ENCODE results near the gene SETD2.
A peak's percentile ranks its signal among the peaks of the same experiment; 100 is the strongest.

The SETD2 gene

DNA sequence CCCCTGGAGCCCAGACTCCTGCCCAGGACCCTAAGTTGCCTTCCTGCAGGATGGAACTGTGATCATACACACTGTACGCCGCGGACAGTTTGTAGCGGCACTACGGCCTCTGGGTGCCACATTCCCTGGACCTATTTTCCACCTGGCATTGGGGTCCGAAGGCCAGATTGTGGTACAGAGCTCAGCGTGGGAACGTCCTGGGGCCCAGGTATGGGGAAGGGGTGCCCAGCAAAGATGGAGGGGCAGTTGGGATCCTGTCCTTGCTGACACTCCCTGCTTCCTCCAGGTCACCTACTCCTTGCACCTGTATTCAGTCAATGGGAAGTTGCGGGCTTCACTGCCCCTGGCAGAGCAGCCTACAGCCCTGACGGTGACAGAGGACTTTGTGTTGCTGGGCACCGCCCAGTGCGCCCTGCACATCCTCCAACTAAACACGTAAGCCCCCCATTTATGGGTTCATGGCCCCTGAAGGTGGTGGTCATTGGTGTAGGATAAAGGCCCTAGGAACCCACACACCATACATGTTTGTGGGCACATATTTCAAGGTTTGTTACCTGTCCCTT, 155.6 kb downstream of the SETD2 start:
- DNase-seq = peak; percentile 3

DNA sequence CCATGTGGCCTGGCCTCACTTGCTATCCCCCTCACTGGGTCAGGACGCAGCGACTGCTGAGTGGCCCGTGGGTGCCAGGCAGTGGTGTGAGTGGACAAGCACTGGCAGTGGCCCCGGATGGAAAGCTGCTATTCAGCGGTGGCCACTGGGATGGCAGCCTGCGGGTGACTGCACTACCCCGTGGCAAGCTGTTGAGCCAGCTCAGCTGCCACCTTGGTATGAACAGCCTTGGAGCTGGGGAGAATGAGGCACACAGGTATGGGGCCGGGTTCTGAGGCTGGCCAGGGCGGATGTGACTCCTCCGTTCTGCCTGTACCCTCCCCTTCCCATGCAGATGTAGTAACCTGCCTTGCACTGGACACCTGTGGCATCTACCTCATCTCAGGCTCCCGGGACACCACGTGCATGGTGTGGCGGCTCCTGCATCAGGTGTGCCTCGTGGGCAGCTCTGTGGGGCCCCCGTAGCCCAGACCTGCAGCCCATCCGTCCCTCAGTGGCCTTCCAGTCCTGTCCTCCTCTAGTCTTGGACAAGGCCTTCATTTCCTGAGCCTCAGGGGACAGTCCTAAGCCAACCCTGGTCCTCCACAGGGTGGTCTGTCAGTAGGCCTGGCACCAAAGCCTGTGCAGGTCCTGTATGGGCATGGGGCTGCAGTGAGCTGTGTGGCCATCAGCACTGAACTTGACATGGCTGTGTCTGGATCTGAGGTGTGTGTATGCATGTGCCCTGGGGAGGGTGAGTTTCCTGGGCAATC, 156.3 kb downstream of the SETD2 start:
- peak; percentile 2 for DNase-seq

DNA sequence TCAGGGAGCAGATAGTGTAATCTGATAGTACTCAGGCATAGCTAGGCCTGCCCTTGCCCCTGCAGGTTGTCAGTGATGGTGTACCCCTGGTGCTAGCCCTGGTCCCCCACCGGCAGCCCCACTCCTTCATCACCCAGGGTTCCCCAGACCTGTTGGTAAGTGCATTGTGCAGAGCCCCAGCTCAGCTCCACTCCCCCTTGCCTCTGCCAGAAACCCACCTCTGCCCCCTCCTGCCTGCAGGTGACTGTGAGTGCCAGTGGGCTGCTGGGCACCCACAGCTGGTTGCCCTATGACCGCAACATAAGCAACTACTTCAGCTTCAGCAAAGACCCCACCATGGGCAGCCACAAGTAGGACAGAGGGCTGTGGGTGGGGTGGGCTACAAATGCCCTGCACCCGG, 156.9 kb downstream of the SETD2 start:
- DNase-seq = peak; percentile 3

DNA sequence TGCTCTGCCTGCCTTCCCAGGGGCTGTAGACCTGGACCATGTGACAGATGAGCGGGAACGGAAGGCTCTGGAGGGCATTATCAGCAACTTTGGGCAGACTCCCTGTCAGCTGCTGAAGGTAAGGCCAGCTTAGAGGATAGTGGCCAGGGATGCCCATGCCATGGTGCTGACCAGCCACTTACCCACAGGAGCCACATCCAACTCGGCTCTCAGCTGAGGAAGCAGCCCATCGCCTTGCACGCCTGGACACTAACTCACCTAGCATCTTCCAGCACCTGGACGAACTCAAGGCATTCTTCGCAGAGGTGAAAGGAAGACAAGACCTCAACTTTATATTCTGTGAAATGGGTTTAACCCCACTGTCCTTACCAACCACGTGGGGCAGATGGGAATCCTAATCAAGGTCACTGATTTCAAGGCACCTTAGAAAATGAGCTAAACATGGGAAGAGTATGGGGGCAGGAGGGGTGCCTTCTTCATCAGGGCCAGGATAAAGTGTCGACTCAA, 157.7 kb downstream of the SETD2 start:
- DNase-seq = peak; percentile 2

DNA sequence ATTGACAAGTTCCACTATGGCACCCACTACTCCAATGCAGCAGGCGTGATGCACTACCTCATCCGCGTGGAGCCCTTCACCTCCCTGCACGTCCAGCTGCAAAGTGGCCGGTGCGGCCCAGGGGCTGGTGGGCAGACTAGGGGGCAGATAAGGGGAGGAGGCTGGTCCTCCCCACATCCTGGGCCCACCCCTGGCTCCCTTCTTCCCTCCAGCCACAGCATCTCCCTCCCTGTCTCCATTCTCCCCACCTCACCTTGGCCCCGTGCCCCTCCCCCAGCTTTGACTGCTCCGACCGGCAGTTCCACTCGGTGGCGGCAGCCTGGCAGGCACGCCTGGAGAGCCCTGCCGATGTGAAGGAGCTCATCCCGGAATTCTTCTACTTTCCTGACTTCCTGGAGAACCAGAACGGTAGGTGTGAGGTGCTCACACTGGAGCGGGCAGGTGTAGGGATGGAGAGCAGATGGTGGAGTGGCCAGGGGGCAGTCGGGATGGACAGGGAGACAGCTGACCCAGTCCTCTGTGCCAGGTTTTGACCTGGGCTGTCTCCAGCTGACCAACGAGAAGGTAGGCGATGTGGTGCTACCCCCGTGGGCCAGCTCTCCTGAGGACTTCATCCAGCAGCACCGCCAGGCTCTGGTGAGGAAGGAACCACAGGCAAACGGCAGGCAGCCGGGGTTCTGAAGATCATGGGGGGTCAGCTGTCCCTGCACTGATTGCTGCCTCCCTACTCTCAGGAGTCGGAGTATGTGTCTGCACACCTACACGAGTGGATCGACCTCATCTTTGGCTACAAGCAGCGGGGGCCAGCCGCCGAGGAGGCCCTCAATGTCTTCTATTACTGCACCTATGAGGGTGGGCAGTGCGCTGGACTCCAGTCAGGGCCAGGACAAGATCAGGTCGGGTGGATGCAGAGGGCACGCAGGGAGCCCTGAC, 158.4 kb downstream of the SETD2 start:
- peak; percentile 4 for DNase-seq

DNA sequence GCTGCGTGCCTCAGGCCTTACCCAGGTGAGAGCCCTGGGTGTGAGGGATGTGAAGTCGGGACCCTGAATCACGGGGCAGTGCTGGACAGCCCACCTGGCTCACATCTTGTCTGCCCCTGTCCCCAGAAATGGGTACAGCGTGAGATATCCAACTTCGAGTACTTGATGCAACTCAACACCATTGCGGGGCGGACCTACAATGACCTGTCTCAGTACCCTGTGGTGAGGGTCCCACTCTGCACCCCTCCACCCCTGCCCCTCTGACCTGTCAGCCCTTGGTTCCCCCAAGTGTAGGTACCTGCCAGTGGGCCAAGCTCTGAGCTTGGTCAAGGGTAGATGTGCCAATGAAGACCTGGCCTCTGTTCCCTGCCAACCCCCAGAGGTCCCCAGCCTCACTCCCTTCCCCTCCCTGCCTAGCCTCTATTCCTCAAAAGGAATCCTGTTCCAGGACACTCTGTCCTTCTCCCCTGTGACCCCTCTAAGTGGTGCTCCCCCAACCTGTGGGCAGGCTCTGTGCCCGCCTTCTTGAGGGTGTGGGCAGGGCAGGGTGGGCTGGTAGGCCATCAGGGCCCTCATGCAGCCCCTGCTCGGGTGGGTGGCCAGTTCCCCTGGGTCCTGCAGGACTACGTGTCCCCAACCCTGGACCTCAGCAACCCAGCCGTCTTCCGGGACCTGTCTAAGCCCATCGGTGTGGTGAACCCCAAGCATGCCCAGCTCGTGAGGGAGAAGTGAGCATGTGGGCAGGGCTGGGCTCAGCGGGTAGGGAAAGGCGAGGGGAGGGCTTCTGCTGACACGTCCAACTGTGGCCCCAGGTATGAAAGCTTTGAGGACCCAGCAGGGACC, 159.3 kb downstream of the SETD2 start:
- DNase-seq = no peak

DNA sequence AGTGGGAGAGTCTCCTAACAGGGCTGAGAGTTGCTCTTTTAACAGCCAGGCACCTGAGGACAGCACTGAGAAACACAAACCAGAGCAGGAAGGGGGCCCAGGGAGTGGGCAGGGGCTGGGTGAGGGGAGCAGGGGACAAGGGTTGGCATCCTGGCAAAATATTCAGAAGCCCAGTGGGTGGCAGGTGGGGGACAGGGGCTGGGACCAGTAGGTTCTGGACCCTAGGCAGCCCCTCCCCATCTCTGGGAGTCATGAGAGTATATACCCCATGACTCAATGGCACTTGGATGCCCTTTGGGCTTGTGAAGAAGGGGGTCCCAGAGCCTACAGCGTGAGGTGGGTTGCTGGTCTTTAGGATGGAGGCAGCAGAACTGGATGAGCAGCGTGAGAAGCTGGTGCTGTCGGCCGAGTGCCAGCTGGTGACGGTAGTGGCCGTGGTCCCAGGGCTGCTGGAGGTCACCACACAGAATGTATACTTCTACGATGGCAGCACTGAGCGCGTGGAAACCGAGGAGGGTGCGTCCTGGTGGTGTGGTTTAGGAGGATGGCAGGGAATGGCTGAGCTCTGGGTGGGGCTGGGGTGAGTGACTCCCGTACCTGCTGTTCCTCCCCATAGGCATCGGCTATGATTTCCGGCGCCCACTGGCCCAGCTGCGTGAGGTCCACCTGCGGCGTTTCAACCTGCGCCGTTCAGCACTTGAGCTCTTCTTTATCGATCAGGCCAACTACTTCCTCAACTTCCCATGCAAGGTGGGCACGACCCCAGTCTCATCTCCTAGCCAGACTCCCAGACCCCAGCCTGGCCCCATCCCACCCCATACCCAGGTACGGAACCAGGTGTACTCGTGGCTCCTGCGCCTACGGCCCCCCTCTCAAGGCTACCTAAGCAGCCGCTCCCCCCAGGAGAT, 160.2 kb downstream of the SETD2 start:
- DNase-seq = no peak

DNA sequence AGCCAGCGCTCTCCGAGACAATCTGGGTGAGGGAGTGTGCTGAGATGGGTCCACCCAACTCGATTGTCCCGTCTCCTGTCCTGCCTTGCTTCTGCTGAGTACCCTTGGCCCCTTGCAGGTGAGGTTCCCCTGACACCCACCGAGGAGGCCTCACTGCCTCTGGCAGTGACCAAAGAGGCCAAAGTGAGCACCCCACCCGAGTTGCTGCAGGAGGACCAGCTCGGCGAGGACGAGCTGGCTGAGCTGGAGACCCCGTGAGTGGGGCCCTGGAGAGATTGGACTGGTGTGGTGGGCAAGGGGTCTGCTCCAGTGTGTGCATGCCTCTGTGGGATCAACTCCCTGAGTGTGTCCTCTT, 160.9 kb downstream of the SETD2 start:
- DNase-seq = no peak

DNA sequence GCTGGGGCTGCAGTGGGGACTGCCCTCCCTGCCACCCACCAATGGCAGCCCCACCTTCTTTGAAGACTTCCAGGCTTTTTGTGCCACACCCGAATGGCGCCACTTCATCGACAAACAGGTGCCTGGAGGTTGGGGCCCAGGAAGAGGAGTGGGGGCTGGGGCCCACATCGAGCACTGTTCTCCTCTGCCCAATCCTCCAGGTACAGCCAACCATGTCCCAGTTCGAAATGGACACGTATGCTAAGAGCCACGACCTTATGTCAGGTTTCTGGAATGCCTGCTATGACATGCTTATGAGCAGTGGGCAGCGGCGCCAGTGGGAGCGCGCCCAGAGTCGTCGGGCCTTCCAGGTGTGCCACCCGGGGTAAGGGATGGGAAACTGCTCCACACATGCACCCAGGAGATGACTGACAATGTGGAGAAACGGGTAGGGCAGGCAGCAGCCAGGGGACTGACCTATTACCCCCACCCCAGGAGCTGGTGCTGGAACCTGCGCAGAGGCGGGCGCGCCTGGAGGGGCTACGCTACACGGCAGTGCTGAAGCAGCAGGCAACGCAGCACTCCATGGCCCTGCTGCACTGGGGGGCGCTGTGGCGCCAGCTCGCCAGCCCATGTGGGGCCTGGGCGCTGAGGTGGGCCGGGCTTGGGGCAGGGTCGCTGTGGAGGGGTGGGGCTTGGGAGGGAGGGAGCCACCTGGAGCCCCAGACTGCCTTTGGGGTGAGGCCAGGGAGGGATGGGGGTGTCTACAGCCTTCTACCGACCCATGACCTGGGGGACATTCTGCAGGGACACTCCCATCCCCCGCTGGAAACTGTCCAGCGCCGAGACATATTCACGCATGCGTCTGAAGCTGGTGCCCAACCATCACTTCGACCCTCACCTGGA, 161.5 kb downstream of the SETD2 start:
- no peak for DNase-seq

DNA sequence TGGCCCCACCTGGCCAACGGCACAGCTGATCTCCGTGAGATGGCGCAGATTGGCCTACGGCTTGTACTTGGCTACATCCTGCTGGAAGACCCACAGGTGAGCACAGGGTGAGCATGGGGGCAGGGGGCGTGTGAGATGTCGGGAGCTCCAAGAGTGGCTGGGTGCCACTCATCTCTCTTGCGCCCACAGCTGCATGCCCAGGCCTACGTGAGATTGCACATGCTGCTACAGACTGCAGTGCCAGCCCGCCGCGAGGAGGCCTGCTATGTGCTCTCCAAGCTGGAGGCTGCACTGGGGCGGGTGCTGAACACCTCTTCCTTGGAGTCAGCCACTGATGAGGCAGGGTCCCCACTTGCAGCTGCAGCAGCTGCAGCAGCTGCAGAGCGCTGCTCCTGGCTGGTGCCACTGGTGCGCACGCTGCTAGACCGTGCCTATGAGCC, 162.2 kb downstream of the SETD2 start:
- no peak for DNase-seq

DNA sequence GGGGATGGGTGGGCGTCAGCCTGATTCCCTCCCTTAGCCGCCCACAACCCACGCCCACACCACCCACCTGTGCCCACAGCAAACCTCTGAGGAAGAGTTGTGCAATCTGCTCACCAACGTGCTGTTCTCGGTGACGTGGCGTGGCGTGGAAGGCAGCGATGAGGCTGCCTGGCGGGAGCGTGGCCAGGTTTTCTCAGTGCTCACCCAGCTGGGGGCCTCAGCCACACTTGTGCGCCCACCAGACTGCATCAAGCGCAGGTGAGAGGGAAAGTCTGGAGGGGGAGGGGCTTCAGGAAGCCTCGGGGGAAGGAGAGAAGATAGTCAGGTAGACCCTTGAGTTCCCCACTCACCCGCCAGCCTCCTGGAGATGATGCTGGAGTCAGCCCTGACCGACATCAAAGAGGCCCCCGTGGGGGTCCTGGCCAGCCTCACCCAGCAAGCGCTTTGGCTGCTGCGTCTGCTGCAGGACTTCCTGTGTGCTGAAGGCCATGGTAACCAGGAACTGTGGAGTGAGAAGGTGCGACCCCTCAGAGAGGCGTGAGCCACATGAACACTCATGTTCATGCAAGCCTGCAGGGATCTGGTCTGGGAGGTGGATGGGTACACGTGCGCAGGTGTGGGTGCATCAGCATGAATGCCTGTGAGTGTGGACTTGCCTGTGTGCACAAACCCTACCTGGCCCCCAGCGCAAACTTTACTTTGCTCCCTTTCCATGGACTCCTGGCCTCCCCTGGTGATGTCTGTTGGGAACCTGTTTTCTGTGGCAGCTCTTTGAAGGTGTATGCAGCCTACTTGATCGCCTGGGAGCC, 162.8 kb downstream of the SETD2 start:
- DNase-seq = no peak

DNA sequence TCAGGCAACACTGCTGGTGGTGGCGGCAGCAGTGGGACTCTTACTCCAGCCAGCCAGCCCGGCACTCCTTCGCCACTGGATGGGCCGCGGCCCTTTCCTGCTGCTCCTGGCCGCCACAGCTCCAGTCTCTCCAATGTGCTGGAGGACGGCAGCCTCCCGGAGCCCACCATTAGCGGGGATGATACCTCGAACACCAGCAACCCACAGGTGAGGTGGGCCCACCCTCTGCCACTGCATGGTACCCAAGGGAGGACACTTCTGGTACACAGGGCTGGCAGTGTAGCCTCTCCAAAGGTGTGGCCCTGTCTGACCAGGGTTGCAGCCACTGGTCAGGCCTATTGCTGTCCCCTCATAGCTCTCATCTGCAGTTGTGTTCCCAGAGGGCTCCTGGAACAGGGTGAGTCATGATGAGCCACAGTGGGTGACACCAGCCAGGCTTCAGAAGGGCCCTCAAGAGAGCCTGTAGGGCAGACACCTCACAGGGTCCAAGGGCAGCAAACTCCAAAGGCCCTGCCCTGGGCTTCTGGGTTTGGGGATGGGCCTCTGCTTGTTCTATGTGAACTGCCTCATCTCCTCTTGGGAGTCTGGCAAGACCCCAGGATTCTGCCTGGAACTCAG, 163.6 kb downstream of the SETD2 start:
- no peak for DNase-seq

DNA sequence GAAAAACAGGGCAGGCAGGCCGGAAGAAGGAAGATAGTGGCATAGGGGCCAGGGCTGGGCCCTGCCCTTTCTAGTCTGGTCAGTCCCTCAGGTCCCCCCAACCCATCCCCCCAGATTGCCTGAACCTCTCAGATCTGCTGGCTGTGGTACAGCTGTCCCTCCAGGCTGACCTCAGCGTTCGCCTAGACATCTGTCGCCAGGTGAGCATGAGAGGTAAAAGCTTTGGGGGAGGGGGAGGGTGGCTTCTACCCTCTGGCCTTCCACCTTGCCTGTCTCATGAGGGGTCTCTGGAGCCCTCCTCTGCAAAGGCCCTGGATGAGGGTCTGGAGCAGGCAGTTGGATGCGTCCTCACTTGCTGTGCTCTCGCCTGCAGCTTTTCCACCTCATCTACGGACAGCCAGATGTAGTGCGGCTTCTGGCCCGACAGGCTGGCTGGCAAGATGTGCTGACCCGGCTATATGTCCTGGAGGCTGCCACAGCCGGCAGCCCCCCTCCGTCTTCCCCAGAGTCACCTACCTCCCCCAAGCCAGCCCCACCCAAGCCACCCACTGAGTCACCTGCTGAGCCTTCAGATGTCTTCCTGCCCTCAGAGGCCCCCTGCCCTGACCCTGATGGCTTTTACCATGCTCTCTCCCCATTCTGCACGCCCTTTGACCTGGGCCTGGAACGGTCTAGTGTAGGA, 164.3 kb downstream of the SETD2 start:
- no peak for DNase-seq

DNA sequence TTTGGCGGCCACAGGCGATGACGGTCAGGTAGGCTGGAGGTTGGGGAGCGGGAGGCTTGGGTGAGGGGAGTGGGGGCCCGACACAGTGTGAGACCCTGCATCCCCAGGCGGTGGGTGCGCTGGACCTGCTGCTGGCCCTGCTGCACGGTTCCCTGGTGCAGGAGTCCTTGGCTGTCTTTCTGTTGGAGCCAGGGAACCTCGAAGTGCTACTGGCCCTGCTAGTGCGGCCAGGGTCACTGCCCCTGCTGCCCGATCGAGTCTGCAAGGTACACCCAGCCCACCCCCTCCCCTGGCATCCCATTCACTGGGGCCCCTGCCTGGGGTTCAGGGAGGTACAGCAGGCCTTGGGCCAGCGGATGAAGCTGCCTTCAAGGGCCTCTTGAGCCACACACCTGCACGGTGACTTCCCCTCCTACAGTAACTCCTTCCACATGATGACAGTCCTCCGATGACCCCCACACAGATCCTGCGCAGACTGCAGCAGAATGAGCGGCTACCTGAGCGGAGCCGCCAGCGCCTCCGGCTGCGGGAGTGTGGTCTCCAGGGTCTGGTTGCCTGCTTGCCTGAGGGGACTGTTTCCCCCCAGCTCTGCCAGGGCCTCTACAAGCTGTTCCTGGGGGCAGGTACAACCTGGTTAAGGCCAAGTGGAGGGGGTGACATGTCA, 164.9 kb downstream of the SETD2 start:
- DNase-seq = no peak

DNA sequence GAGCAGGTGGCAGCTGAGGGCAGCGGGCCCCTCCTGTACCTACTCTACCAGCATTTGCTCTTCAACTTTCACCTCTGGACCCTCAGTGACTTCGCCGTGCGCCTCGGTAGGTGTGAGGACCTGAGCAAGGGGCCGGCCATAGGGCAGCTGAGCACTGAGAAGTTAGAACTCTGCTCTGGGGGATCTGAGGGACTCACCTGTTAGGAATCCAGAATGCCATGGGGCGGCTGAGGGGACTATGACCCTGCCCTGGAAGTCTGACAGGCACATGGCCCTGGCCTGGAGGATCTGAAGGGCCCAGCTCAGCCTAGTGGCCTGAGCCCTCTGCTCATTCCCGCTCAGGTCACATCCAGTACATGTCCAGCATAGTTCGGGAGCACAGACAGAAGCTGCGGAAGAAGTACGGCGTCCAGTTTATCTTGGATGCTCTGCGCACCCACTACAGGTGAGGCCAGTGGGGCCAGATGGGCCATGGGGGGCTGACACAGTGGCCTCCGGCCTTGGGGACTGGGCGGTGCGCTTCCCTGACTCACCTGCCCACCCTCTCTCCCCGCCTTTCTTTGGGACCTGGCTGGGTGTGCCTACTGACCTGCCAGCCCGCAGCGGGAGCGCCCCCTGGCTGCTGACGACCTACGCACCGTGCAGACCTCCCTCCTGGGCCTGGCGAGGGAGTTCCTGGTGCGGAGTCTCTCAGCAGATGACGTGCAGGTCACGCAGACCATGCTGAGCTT, 165.6 kb downstream of the SETD2 start:
- peak; percentile 88 for DNase-seq

DNA sequence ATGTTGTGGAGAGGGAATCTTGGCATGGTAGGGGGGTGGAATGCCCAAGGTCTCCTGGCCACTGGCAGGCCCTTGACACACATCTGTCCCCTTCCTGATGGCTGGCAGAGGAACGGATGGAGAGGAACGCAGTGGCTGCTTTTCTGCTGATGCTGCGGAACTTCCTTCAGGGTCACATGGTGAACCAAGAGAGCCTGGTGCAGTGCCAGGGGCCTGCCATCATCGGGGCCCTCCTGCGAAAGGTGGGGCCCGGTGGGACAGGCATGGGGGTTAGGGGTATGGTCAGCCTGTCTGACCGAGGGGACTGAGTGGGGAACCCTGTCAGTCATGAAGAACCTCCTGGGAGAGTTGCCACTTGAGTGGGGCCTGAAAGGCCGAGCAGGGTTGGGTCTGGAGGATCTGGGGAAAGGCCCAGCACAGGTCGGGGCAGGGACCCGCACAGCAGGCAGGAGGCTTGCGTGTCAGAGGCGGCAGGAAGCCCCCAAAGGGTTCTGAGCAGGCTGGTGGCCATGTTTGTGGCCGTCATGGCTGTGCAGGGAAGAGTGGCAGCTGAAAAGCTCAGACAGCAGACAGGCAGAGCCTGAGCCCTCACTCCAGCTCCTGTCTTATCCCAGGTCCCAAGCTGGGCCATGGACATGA, 166.3 kb downstream of the SETD2 start:
- no peak for DNase-seq
